ENCODE data around the gene FSTL4. TPM values are rescaled to one million over a fixed set of nuclear protein-coding genes. Genes with fewer than 3 reads are reported as not detected.

Gene FSTL4
- polyA plus RNA-seq, 1 donor (not counting 4 experiments of a cell fraction or from before 2014, with no cell fraction given), result 1.7 TPM

- H3K4me2 ChIP-seq (ENCODE audit: control insufficient read depth, extremely low read depth, insufficient read depth, low read depth, low read length), result no peak overlapping the region
- H3K9ac ChIP-seq (ENCODE audit: control insufficient read depth, extremely low read depth, insufficient read depth, low read length), result no peak overlapping the region
- TF ChIP-seq CTCF (optimal IDR thresholded peaks at IDR 0.05 in 1 of 3, IDR thresholded peaks at IDR 0.05 in 1 of 3, conservative IDR thresholded peaks at IDR 0.05 in 1 of 3; ENCODE audit: extremely low read depth in 1 of 3, insufficient read depth in 2 of 3, low read length in 3 of 3) (no peak), EZH2 (IDR thresholded peaks at IDR 0.05; ENCODE audit: low read length) (no peak)
- FAIRE-seq, result no peak
- H3K79me2 ChIP-seq (ENCODE audit: control insufficient read depth, insufficient read depth, low read length), result no peaks in the 10 kb centered on the region
- no peak overlapping the region for H3K4me3 ChIP-seq (ENCODE audit: control insufficient read depth in 2 of 3, extremely low read depth in 1 of 3, insufficient read depth in 2 of 3, low read depth in 1 of 3, low read length in 3 of 3)
- no peak overlapping the region for H2AFZ ChIP-seq (ENCODE audit: control insufficient read depth, low read length)
- peaks cover 64% of the 10 kb centered on the region for H3K27me3 ChIP-seq (ENCODE audit: control insufficient read depth, extremely low read depth, insufficient read depth, low read length)
- no peaks in the 10 kb centered on the region for H3K9me1 ChIP-seq (ENCODE audit: control insufficient read depth, extremely low read depth, insufficient read depth, low read length)
- DNase-seq (ENCODE audit: low read depth, low spot score), result no peak
- dilution Hi-C loops (cut with MboI; ENCODE audit: extremely low pct_ligation_motif_present, low sequenced_read_pairs), result no loop called here
- no peaks in the 10 kb centered on the region for H3K36me3 ChIP-seq (ENCODE audit: control insufficient read depth in 2 of 2, extremely low read depth in 1 of 2, insufficient read depth in 2 of 2, low read length in 2 of 2)
- H4K20me1 ChIP-seq (ENCODE audit: control insufficient read depth, extremely low read depth, insufficient read depth, low read length), result no peaks in the 10 kb centered on the region
- H3K27ac ChIP-seq (ENCODE audit: control insufficient read depth, insufficient read depth, low read length), result no peak overlapping the region
- no peaks in the 10 kb centered on the region for H3K9me3 ChIP-seq (ENCODE audit: control insufficient read depth, low read depth, low read length)
- H3K4me1 ChIP-seq (ENCODE audit: control insufficient read depth, extremely low read depth, insufficient read depth, low read length), result peaks cover 3% of the 10 kb centered on the region
These were observed 843 bp upstream of the FSTL4 start for GRCh38 chr5:133613184-133613583.

DNA sequence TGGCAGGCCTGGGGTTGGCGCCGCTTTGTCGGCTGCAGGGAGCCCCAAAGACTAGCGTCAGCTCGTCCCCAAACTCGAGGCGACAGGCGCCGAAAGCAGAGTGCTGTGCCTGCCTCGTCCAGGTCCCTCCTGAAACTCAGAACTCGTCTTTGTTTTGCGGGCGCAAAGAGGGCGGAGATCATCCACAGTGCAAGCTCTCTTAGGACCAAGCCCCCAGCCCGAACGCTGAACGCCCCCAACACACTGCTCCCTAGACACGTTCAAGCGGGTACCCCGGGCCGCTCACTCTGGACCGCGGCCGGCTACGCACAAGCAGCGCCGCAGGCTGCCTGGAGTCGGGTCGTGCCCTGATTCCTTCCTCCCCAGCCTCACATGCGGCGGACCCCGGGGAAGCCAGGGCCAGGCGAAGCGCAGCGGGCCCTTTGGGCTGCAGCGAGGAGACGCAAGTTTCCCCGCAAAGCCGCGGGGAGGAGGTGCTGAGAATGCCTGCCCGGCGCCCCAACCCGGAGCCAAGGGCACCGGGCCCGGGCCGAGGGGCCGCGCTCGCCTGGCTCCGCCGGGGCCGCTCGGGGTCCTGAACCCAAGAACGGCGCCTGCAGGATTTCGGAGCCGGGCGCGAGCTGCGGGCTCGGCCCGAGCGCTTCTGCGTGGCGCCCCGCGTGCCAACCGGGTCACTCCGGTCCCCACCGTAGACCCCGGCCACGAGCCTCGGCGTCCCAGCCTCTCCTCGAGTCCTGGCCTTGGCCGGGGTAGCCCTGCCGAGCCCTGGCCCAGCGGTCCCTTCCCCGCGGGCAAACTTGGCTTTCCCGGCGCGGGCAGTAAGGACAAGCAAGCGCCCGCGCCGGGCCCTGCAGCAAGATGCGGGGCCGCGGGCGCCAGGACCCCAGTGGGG is 738 bp downstream of the FSTL4 start:
- Histone ChIP-seq H3K4me3 (ENCODE audit: control insufficient read depth in 2 of 3, extremely low read depth in 1 of 3, insufficient read depth in 2 of 3, low read depth in 1 of 3, low read length in 3 of 3) (peak overlapping the region in 2 of 3 experiments; percentile 18 to 44), H3K36me3 (ENCODE audit: control insufficient read depth in 2 of 2, extremely low read depth in 1 of 2, insufficient read depth in 2 of 2, low read length in 2 of 2) (no peaks in the 10 kb centered on the region), H3K9ac (ENCODE audit: control insufficient read depth, extremely low read depth, insufficient read depth, low read length) (no peak overlapping the region), H3K27ac (ENCODE audit: control insufficient read depth, insufficient read depth, low read length) (no peak overlapping the region), H3K4me2 (ENCODE audit: control insufficient read depth, extremely low read depth, insufficient read depth, low read depth, low read length) (peak overlapping the region; percentile 57), H3K9me1 (ENCODE audit: control insufficient read depth, extremely low read depth, insufficient read depth, low read length) (no peaks in the 10 kb centered on the region), H2AFZ (ENCODE audit: control insufficient read depth, low read length) (no peak overlapping the region), H3K9me3 (ENCODE audit: control insufficient read depth, low read depth, low read length) (no peaks in the 10 kb centered on the region), H3K27me3 (ENCODE audit: control insufficient read depth, extremely low read depth, insufficient read depth, low read length) (peaks cover 65% of the 10 kb centered on the region), H3K79me2 (ENCODE audit: control insufficient read depth, insufficient read depth, low read length) (no peaks in the 10 kb centered on the region), H4K20me1 (ENCODE audit: control insufficient read depth, extremely low read depth, insufficient read depth, low read length) (no peaks in the 10 kb centered on the region), H3K4me1 (ENCODE audit: control insufficient read depth, extremely low read depth, insufficient read depth, low read length) (peaks cover 3% of the 10 kb centered on the region)
- dilution Hi-C loops (cut with MboI; ENCODE audit: extremely low pct_ligation_motif_present, low sequenced_read_pairs), result no loop called here
- TF ChIP-seq CTCF (optimal IDR thresholded peaks at IDR 0.05 in 1 of 3, IDR thresholded peaks at IDR 0.05 in 1 of 3, conservative IDR thresholded peaks at IDR 0.05 in 1 of 3; ENCODE audit: extremely low read depth in 1 of 3, insufficient read depth in 2 of 3, low read length in 3 of 3) (no peak), EZH2 (IDR thresholded peaks at IDR 0.05; ENCODE audit: low read length) (peak; percentile 100)
- FAIRE-seq (no peak), DNase-seq (ENCODE audit: low read depth, low spot score) (no peak)

All from keratinocyte (primary cell).